Keratinocyte (primary cell): Measurements from ENCODE around the gene CD63. TPM values are rescaled to one million over a fixed set of nuclear protein-coding genes. Genes with fewer than 3 reads are reported as not detected.

Experiments used
- DNase-seq: peaks from one replicate; pipeline ENCODE4 v3.0.0-alpha.2; 2011; ENCODE audit warnings: low read depth, missing footprints, low spot score
- FAIRE-seq: peaks from 2 replicates; lab custom pipeline; 2011; peaks lifted over from hg19 to GRCh38; lab: Jason Lieb, UNC
- H2AFZ ChIP-seq: 2 replicates; pipeline ENCODE4 v1.6.0; 2012; ENCODE audit warnings: low read length, control low read depth, inconsistent platforms; ENCODE audit not compliant: control insufficient read depth
- H3K27ac ChIP-seq: 2 replicates; pipeline ENCODE4 v1.5.1; 2011; ENCODE audit warnings: low read length; ENCODE audit not compliant: control insufficient read depth, insufficient read depth
- H3K27me3 ChIP-seq: 3 replicates; pipeline ENCODE4 v1.6.0; 2011; ENCODE audit warnings: low read length; ENCODE audit not compliant: control insufficient read depth, insufficient read depth; ENCODE audit errors: extremely low read depth
- H3K36me3 ChIP-seq, 2 experiments: 2 replicates in 1 of 2; 3 replicates in 1 of 2; pipeline ENCODE4 v1.5.1; 2011; ENCODE audit warnings: low read length in 2 of 2, mild to moderate bottlenecking in 1 of 2; ENCODE audit not compliant: control insufficient read depth in 2 of 2, insufficient read depth in 2 of 2; ENCODE audit errors: extremely low read depth in 1 of 2
- H3K4me1 ChIP-seq: 3 replicates; pipeline ENCODE4 v1.5.1; 2011; ENCODE audit warnings: low read length; ENCODE audit not compliant: control insufficient read depth, insufficient read depth; ENCODE audit errors: extremely low read depth
- H3K4me2 ChIP-seq: 3 replicates; pipeline ENCODE4 v1.6.0; 2011; ENCODE audit warnings: low read depth, low read length; ENCODE audit not compliant: control insufficient read depth, insufficient read depth; ENCODE audit errors: extremely low read depth
- H3K4me3 ChIP-seq, 3 experiments: fragments of 200-600 bp in 1 of 3; sonication (generic) in 1 of 3; 2 replicates in 2 of 3; 3 replicates in 1 of 3; pipeline ENCODE4 v1.5.1; 2011 to 2016; ENCODE audit warnings: low read length in 3 of 3, mild to moderate bottlenecking in 3 of 3, control low read depth in 2 of 3, inconsistent platforms in 1 of 3, low read depth in 1 of 3, mixed read lengths in 1 of 3, mixed run types in 1 of 3, moderate library complexity in 1 of 3; ENCODE audit not compliant: control insufficient read depth in 2 of 3, insufficient read depth in 2 of 3; ENCODE audit errors: extremely low read depth in 1 of 3
- H3K79me2 ChIP-seq: 2 replicates; pipeline ENCODE4 v1.6.0; 2012; ENCODE audit warnings: low read length; ENCODE audit not compliant: control insufficient read depth, insufficient read depth
- H3K9ac ChIP-seq: 3 replicates; pipeline ENCODE4 v1.6.0; 2011; ENCODE audit warnings: low read length; ENCODE audit not compliant: control insufficient read depth, insufficient read depth; ENCODE audit errors: extremely low read depth
- H3K9me1 ChIP-seq: 3 replicates; pipeline ENCODE4 v1.6.0; 2011; ENCODE audit warnings: low read length; ENCODE audit not compliant: control insufficient read depth, insufficient read depth; ENCODE audit errors: extremely low read depth
- H3K9me3 ChIP-seq: 2 replicates; pipeline ENCODE4 v1.5.1; 2012; ENCODE audit warnings: low read depth, low read length; ENCODE audit not compliant: control insufficient read depth
- H4K20me1 ChIP-seq: 3 replicates; pipeline ENCODE4 v1.6.0; 2011; ENCODE audit warnings: low read length; ENCODE audit not compliant: control insufficient read depth, insufficient read depth; ENCODE audit errors: extremely low read depth
- EZH2 ChIP-seq: IDR thresholded peaks from one replicate; pipeline ENCODE4 v1.6.1; 2012; ENCODE audit warnings: inconsistent platforms, mild to moderate bottlenecking, low read length, moderate library complexity
- dilution Hi-C: fragments of 300-500 bp; cut with MboI; formaldehyde crosslinking; loops from one replicate; pipeline ENCODE4 v1.7.0; 2020; ENCODE audit warnings: low sequenced_read_pairs; ENCODE audit not compliant: extremely low pct_ligation_motif_present
- polyA plus RNA-seq, 5 experiments: library from polyadenylated mRNA; depleted of rRNA in 3 of 5; stranded (reverse) in 3 of 5; stranded (forward) in 1 of 5; unstranded in 1 of 5; fragments of >200 nt; gene quantifications; 1 replicate in 1 of 5; 2 replicates in 3 of 5; 3 replicates in 1 of 5; pipeline versions ENCODE4 v1.2.1 to v1.2.3, GENCODE V29; 2011 to 2012; ENCODE audit warnings: missing spikeins in 2 of 5, low read depth in 1 of 5, low replicate concordance in 1 of 5
- TF ChIP-seq, protein P1 (sequence below), 3 experiments: IDR thresholded peaks in 1 of 3; conservative IDR thresholded peaks in 1 of 3; optimal IDR thresholded peaks in 1 of 3; 2 replicates in 2 of 3; 3 replicates in 1 of 3; pipeline versions ENCODE3 to v1.5.1; 2011; ENCODE audit warnings: low read length in 3 of 3, mild to moderate bottlenecking in 3 of 3, moderate library complexity in 2 of 3, control low read depth in 1 of 3, inconsistent platforms in 1 of 3; ENCODE audit not compliant: insufficient read depth in 2 of 3; ENCODE audit errors: extremely low read depth in 1 of 3

Gene CD63
- polyA plus RNA-seq, 1 donor (not counting 4 experiments of a cell fraction or from before 2014, with no cell fraction given) = 749 TPM

GRCh38 chr12:55771736-55772135 is 42.9 kb upstream of the CD63 start:
- Histone ChIP-seq H3K9me1 (no peaks in the 10 kb centered on the region), H3K36me3 (peaks cover 11 to 12% of the 10 kb centered on the region in 2 experiments), H4K20me1 (peaks cover 3% of the 10 kb centered on the region), H3K79me2 (peaks cover 18% of the 10 kb centered on the region), H3K27ac (no peak overlapping the region), H2AFZ (no peak overlapping the region), H3K9ac (no peak overlapping the region), H3K27me3 (no peaks in the 10 kb centered on the region), H3K4me1 (no peaks in the 10 kb centered on the region), H3K4me2 (no peak overlapping the region), H3K9me3 (no peaks in the 10 kb centered on the region), H3K4me3 (no peak overlapping the region)
- dilution Hi-C loops = no loop called here
- DNase-seq = no peak
- TF ChIP-seq, protein P1, sequence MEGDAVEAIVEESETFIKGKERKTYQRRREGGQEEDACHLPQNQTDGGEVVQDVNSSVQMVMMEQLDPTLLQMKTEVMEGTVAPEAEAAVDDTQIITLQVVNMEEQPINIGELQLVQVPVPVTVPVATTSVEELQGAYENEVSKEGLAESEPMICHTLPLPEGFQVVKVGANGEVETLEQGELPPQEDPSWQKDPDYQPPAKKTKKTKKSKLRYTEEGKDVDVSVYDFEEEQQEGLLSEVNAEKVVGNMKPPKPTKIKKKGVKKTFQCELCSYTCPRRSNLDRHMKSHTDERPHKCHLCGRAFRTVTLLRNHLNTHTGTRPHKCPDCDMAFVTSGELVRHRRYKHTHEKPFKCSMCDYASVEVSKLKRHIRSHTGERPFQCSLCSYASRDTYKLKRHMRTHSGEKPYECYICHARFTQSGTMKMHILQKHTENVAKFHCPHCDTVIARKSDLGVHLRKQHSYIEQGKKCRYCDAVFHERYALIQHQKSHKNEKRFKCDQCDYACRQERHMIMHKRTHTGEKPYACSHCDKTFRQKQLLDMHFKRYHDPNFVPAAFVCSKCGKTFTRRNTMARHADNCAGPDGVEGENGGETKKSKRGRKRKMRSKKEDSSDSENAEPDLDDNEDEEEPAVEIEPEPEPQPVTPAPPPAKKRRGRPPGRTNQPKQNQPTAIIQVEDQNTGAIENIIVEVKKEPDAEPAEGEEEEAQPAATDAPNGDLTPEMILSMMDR (optimal IDR thresholded peaks at IDR 0.05 in 1 of 3, IDR thresholded peaks at IDR 0.05 in 1 of 3, conservative IDR thresholded peaks at IDR 0.05 in 1 of 3; ENCODE audit: extremely low read depth in 1 of 3, insufficient read depth in 2 of 3, low read length in 3 of 3) = no peak
- no peak for TF ChIP-seq EZH2
- FAIRE-seq = no peak

DNA sequence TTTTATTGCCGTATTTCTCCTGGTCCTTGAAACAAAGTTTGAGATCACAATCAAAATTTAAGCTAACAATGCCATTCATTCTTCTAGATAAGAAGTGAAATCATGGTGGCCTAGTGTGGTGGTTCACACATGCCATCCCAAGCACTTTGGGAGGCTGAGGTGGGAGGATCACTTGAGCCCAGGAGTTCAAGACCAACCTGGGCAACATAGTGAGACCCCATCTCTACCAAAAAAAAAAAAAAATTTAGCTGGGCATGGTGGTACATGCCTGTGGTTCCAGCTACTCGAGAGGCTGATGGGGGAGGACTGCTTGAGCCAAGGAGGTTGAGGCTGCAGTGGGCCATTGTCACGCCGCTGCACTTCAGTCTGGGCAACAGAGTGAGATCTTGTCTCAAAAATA is 38.3 kb upstream of the CD63 start:
- peaks cover 15% of the 10 kb centered on the region for H3K79me2 ChIP-seq
- no peak overlapping the region for H3K4me3 ChIP-seq
- H3K27ac ChIP-seq = no peak overlapping the region
- no peaks in the 10 kb centered on the region for H3K9me1 ChIP-seq
- FAIRE-seq = no peak
- H3K4me1 ChIP-seq = no peaks in the 10 kb centered on the region
- dilution Hi-C loops = no loop called here
- DNase-seq = no peak
- no peaks in the 10 kb centered on the region for H4K20me1 ChIP-seq
- H3K9ac ChIP-seq = no peak overlapping the region
- H3K9me3 ChIP-seq = no peaks in the 10 kb centered on the region
- no peak overlapping the region for H3K4me2 ChIP-seq
- no peak overlapping the region for H2AFZ ChIP-seq
- TF ChIP-seq, protein P1 (optimal IDR thresholded peaks at IDR 0.05 in 1 of 3, IDR thresholded peaks at IDR 0.05 in 1 of 3, conservative IDR thresholded peaks at IDR 0.05 in 1 of 3; ENCODE audit: extremely low read depth in 1 of 3, insufficient read depth in 2 of 3, low read length in 3 of 3) = no peak
- no peak for TF ChIP-seq EZH2
- no peaks in the 10 kb centered on the region for H3K27me3 ChIP-seq
- peaks cover 16 to 18% of the 10 kb centered on the region in 2 experiments for H3K36me3 ChIP-seq
